CD4-positive, alpha-beta T cell treated with Interleukin-15 for 4 hours (primary cell): Measurements from ENCODE around the gene PPHLN1.
"Not testable (repeated sequence)": the region's sequence is repeated elsewhere in the genome, so short reads cannot be mapped to it uniquely, and the experiment has no call there.

Source experiments
- DNase-seq: peaks from one replicate; pipeline ENCODE4 v3.0.0-alpha.2; 2020; ENCODE audit warnings: low spot score

PPHLN1 gene

DNA sequence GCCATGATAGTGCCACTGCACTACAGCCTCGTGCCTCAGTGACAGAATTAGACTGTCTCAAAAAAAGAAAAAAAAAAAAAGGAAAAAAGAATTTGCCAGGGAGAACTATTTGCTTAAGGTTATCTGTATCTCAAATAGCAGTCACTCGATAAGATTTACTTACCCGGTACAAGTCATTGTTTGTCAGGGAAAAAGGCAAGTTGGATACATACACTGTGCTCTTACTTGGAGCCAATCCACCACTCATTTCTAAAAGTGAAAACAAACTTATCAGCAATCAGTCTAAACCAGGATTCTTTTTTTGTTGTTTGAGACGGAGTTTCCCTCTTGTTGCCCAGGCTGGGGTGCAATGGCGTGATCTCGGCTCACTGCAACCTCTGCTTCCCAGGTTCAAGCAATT is 2.1 kb upstream of the PPHLN1 start:
- no peak for DNase-seq

DNA sequence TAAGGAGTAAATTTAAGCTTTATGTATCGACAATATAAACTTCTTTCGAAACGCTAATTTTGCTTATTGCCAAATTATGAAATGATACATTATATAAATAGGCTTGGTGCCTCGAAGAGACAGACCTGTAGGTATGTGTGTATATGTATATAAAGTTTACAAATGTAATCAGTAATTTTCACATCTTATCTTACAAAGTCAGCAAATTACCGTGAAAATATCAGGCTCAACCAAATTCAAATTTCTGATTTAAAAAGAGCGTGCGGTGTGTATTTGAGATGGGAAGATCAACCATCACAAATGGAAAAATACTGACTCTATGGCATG is 678 bp upstream of the PPHLN1 start:
- no peak for DNase-seq

DNA sequence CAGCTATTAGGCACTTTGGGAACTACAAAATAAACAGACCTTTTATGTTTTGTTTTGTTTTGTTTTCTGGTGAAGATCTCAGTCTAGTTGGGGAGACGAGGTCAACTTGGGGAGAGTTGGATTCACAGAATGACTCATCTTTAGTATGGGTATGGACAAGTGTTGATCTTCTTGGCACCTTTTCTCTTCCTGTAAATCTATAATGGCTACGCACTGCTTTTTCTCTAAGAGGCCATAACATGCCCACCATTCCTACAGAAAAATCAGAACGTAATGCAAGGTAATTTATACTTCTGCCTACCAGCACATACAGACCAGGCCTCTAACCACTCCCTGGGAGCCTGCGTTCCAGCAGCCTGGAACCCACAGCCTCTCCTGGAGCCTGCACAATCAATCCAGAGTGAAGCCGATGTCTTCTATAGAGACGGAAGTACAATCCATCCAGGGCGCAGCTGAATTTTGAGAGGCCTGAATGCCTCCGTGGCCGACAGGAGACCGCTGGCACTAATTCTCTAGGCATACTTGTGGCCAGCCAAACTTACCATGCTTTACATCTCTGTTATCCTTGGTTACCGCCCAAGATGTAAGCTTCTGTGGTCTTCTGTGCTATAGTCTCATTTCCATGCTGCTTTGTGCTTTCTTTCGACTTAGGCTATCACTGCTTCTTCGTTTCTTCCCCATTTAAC is 717 bp downstream of the PPHLN1 start:
- DNase-seq, result peak; percentile 8

GRCh38 chr12:42327227-42327590 is 1.2 kb downstream of the PPHLN1 start:
- no peak for DNase-seq

GRCh38 chr12:42330097-42330496 is 4.1 kb downstream of the PPHLN1 start:
- not testable (repeated sequence) for DNase-seq

GRCh38 chr12:42332301-42333285 is 6.6 kb downstream of the PPHLN1 start:
- peak; percentile 56 for DNase-seq

DNA sequence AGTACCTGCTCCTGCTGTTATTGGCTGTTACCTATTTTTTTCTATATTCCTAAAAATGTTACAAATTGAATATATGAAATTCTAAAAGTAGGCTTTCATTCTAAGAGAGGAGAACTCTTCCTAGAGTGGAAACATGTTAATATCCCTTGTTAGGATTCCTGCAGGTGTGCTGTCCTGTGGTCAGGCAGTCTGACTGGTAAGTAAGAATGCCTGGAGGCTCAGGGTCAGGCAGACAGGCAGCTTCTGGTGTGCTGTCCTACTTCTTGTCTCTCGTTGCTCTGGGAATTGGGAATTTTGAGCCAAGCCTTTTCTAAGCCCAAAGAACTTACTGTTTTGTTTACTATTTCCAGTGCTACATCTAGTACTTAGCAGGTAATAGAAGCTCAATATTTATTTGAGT is 10.3 kb downstream of the PPHLN1 start:
- no peak for DNase-seq

DNA sequence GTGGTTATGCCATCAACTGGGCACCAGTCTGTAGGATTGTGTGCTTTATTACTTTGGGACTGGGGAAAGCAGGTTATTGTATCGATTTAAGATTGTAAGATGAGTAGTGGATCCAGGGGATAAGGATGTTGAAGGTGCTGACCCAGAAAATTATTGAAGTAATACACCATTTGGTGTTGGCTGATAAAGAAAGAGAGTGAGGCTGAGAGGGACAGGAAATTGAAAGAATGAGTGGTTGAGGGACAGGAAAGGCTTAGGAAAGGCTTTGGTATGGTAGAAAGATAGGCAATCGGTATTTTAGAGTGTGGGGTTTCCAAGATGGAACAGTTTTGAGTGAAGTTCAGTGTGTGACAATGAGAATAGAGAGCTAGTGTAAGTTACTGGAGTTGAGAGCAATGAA is 12.3 kb downstream of the PPHLN1 start:
- DNase-seq, result no peak

GRCh38 chr12:42342028-42342427 is 16.1 kb downstream of the PPHLN1 start:
- no peak for DNase-seq

GRCh38 chr12:42343721-42344120 is 17.8 kb downstream of the PPHLN1 start:
- no peak for DNase-seq

DNA sequence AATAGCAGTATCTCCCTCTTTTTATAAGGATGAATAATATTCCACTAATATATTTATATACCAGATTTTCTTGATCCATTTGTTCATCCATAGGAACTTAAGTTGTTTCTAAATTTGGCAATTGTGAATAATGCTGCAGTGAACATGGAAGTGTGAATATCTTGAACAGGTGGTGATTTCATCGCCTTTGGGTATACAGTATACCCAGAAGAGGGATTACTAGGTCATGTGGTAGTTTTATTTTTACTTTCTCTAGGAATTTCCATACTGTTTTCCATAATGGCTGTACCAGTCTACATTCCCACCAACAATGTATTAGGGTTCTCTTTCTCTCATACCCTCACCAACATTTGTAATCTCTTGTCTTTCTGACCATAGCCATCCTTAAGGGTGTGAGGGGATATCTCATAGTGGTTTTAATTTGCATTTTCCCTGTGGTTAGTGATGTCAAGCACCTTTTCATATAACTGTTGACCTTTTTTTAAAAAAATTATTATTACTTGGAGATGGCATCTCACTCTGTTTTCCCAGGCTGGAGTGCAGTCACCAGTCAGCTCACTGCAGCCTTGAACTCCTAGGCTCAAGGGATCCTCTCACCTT is 20.5 kb downstream of the PPHLN1 start:
- no peak for DNase-seq

GRCh38 chr12:42349119-42350020 is 23.4 kb downstream of the PPHLN1 start:
- DNase-seq, result not testable (repeated sequence)

DNA sequence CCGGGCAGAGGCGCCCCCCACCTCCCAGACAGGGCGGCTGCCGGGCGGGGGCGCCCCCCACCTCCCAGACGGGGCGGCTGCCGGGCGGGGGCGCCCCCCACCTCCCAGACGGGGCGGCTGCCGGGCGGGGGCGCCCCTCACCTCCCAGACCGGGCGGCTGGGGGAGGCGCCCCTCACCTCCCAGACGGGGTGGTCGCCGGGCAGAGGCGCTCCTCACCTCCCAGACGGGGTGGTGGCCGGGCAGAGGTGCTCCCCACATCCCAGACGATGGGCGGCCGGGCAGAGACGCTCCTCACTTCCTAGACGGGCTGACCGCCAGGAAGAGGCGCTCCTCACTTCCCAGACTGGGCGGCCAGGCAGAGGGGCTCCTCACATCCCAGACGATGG is 24.0 kb downstream of the PPHLN1 start:
- not testable (repeated sequence) for DNase-seq

DNA sequence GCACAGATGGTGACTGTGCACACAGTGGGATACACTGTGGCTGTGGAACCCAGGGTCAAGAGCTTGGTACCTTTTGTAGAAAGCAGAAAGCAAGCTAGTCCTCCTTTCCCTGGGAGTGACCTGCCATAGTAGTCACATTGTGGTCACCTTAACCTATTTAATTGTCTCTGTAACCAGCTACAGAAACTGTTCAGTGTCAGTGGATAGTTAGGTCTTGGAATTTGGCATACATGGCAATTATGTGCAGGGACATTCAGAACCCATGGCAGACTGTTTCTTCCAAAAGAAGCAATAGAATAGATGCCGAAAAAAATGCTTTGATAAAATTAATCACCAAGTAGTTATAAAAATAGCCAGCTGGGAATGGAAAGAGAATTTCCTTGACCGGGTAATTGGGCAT is 30.4 kb downstream of the PPHLN1 start:
- no peak for DNase-seq

GRCh38 chr12:42360747-42361403 is 34.9 kb downstream of the PPHLN1 start:
- DNase-seq, result no peak

DNA sequence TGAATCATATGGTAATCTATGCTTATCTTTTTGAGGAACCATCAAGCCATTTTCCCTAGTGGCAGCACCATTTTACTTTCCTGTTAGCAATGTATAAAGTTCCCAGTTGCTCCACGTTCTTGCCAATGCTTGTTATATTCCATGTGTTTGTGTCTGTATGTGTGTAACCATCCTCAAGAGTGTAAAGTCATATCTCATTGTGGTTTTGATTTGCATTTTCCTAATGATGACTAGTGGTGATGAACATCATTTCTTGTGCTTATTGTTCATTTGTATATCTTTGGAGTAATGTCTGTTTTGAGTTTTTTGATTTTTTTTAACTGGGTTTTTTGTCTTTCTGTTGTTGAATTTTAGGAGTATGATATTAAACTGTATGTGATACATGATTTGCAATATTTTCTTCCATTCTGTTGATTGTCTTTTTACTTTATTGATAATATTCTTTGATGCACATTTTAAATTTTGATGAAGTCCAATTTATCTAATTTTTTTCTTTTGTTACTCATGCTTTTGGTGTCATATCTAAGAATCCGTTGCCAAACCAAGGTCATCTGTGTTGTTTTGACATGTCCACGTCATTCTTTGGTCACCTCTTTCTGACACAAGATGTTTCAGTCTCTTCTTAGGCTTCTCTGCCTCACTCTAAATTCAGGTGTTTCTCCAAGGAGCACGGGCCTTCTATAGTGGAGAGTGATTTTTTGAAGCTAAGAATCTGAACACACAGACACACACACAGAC is 36.1 kb downstream of the PPHLN1 start:
- DNase-seq, result no peak

DNA sequence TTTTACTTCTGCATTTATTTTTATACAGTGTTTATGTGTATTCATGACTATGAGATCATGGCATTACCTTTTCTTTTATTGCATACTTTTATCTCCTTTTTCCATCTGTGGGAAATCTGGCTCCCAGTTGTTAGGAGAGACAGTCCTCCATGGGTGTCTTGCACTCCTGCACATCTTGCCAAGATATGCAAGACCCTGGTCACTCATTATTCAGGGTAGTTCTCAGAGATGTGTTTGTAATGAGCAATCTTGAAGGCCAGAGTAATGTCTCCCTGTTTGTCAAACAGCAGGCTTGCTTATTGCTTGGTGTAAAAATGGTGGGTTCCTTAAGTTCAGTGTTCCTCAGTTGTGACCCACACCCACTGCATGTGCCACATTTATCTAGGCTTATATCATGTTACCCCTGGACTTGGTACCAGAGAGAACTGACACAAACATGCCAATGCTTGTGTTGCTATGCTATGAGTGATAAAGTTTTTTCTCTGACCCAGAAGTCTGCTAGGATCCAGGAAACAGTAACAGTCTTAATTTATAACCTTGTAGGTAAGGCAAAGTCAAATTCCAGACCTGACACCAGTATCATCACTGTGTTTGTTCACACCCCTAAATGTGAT is 36.8 kb downstream of the PPHLN1 start:
- no peak for DNase-seq

- DNase-seq, result no peak
Measured at GRCh38 chr12:42364692-42365091, 38.7 kb downstream of the PPHLN1 start.

DNA sequence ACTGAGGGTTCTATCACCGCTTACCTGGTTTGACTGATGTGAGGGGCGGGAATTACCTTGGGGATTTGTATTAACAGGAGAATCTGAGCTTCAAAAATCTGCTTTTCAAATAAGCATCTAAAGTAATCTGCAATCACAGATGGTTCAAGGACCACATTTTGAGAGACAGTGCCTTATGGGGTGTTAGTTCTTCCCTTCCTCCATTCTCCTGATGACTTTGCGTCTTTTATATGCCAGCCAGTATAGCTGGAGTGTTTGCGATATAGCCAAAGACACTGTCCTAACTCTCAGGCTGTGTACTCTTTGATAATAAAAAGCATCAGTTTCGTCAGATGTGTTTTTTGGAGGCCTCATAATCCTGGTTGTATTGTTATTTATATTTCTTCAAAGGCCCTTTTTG is 39.5 kb downstream of the PPHLN1 start:
- DNase-seq, result no peak

GRCh38 chr12:42370013-42370412 is 44.0 kb downstream of the PPHLN1 start:
- no peak for DNase-seq
